Fibroblast of peridontal ligament (primary cell): ENCODE data around the gene ANHX.
"Not testable (repeated sequence)": the region's sequence is repeated elsewhere in the genome, so short reads cannot be mapped to it uniquely, and the experiment has no call there.

ENCODE experiments used
- DNase-seq: peaks from one replicate; pipeline ENCODE4 v3.0.0-alpha.2; 2010; ENCODE audit errors: extremely low read depth

ANHX gene

GRCh38 chr12:133235401-133236112 is at the start of gene ANHX:
Gene ANHX (minus strand): TSS chr12:133235877. CDS start chr12:133234356, 1,521 bp downstream.
- no peak for DNase-seq

- not testable (repeated sequence) for DNase-seq
These were observed 29.0 kb upstream of the ANHX start for GRCh38 chr12:133264668-133265067.

- no peak for DNase-seq
These were observed 28.5 kb upstream of the ANHX start for GRCh38 chr12:133264173-133264572.

- no peak for DNase-seq
These were observed 20.6 kb upstream of the ANHX start for GRCh38 chr12:133256321-133256720.

GRCh38 chr12:133255833-133256232 is 20.2 kb upstream of the ANHX start:
- not testable (repeated sequence) for DNase-seq

GRCh38 chr12:133251732-133252131 is 16.1 kb upstream of the ANHX start:
- no peak for DNase-seq

GRCh38 chr12:133236556-133236955 is 879 bp upstream of the ANHX start:
- no peak for DNase-seq

- DNase-seq: no peak
These were observed 467 bp upstream of the ANHX start for GRCh38 chr12:133236144-133236543.

GRCh38 chr12:133234971-133235370 is 706 bp downstream of the ANHX start:
- DNase-seq: no peak

GRCh38 chr12:133233993-133234564 is 1.6 kb downstream of the ANHX start:
- no peak for DNase-seq

- DNase-seq: no peak
These were observed 2.7 kb downstream of the ANHX start for GRCh38 chr12:133233006-133233405.

GRCh38 chr12:133231001-133231400 is 4.7 kb downstream of the ANHX start:
- no peak for DNase-seq

- DNase-seq: no peak
These were observed 8.3 kb downstream of the ANHX start for GRCh38 chr12:133227281-133227852.

- no peak for DNase-seq
These were observed 9.0 kb downstream of the ANHX start for GRCh38 chr12:133226690-133227089.

GRCh38 chr12:133225527-133225926 is 10.2 kb downstream of the ANHX start:
- no peak for DNase-seq

- no peak for DNase-seq
These were observed 13.5 kb downstream of the ANHX start for GRCh38 chr12:133222211-133222610.

GRCh38 chr12:133221241-133221640 is 14.4 kb downstream of the ANHX start:
- DNase-seq: no peak

- DNase-seq: no peak
These were observed 15.2 kb downstream of the ANHX start for GRCh38 chr12:133220521-133220920.

- DNase-seq: no peak
These were observed 18.5 kb downstream of the ANHX start for GRCh38 chr12:133217219-133217618.

GRCh38 chr12:133215724-133216123 is 20.0 kb downstream of the ANHX start:
- no peak for DNase-seq

- DNase-seq: no peak
These were observed 29.3 kb downstream of the ANHX start for GRCh38 chr12:133206390-133206789.

GRCh38 chr12:133204264-133204603 is 31.4 kb downstream of the ANHX start:
- DNase-seq: no peak
